HuH-7 (cell line): ENCODE measurements around the gene TPD52L2.

Source experiments
- DNase-seq: peaks from one replicate; pipeline ENCODE4 v3.0.0; 2011; ENCODE audit warnings: low spot score

TPD52L2 gene

GRCh38 chr20:63864978-63865640, at the start of gene TPD52L2:
TSS of gene TPD52L2 (plus strand) at chr20:63865270. CDS start at chr20:63865366, 96 bp downstream.
- peak; percentile 100 for DNase-seq

GRCh38 chr20:63815615-63816253, 49.3 kb upstream of the TPD52L2 start:
- no peak for DNase-seq

- no peak for DNase-seq
These were observed 45.7 kb upstream of the TPD52L2 start for GRCh38 chr20:63819224-63819921.

GRCh38 chr20:63821811-63822210, 43.3 kb upstream of the TPD52L2 start:
- DNase-seq: no peak

- DNase-seq: no peak
These were observed 42.8 kb upstream of the TPD52L2 start for GRCh38 chr20:63822276-63822696.

GRCh38 chr20:63823691-63824311, 41.3 kb upstream of the TPD52L2 start:
- DNase-seq: no peak

- DNase-seq: no peak
These were observed 39.5 kb upstream of the TPD52L2 start for GRCh38 chr20:63825331-63826118.

- DNase-seq: no peak
These were observed 38.3 kb upstream of the TPD52L2 start for GRCh38 chr20:63826753-63827152.

GRCh38 chr20:63828124-63828523, 36.9 kb upstream of the TPD52L2 start:
- DNase-seq: no peak

GRCh38 chr20:63828545-63828944, 36.5 kb upstream of the TPD52L2 start:
- no peak for DNase-seq

GRCh38 chr20:63828951-63829350, 36.1 kb upstream of the TPD52L2 start:
- DNase-seq: no peak

GRCh38 chr20:63829603-63829944, 35.5 kb upstream of the TPD52L2 start:
- DNase-seq: no peak

GRCh38 chr20:63829945-63830835, 34.9 kb upstream of the TPD52L2 start:
- DNase-seq: no peak

GRCh38 chr20:63830841-63831588, 34.1 kb upstream of the TPD52L2 start, which contains the start of gene ZBTB46:
TSS of gene ZBTB46 (minus strand) at chr20:63831264. CDS start at chr20:63790757, 40,507 bp downstream.
- DNase-seq: peak; percentile 94

GRCh38 chr20:63831646-63831992, 33.5 kb upstream of the TPD52L2 start:
- DNase-seq: no peak

GRCh38 chr20:63831993-63832686, 32.9 kb upstream of the TPD52L2 start:
- peak; percentile 86 for DNase-seq

- no peak for DNase-seq
These were observed 31.1 kb upstream of the TPD52L2 start for GRCh38 chr20:63833776-63834490.

- DNase-seq: no peak
These were observed 30.6 kb upstream of the TPD52L2 start for GRCh38 chr20:63834491-63834880.
